Right kidney (tissue), 9 donors: ENCODE data around the gene KRIT1.
"Not testable (repeated sequence)": the region's sequence is repeated elsewhere in the genome, so short reads cannot be mapped to it uniquely, and the experiment has no call there.

ENCODE experiments used
- DNase-seq: peaks from one replicate; pipeline ENCODE4 v3.0.0-alpha.2; 2016
- long read RNA-seq, 8 donors: transcript quantifications; one replicate each; lab custom pipeline, GENCODE V29; 2026

Gene KRIT1
- long read RNA-seq, donor 1, partial matches to known transcripts = 28 of 32 reads
- long read RNA-seq, donor 1, other reads (novel, unspliced or antisense) = 0 of 32 reads
- long read RNA-seq, donor 2, partial matches to known transcripts = 0 of 1 reads
- long read RNA-seq, donor 2, other reads (novel, unspliced or antisense) = 0 of 1 reads
- long read RNA-seq, donor 3, partial matches to known transcripts = 11 of 12 reads
- long read RNA-seq, donor 3, other reads (novel, unspliced or antisense) = 0 of 12 reads
- long read RNA-seq, donor 4, partial matches to known transcripts = 34 of 37 reads
- long read RNA-seq, donor 4, other reads (novel, unspliced or antisense) = 0 of 37 reads
- long read RNA-seq, donor 5, partial matches to known transcripts = 37 of 39 reads
- long read RNA-seq, donor 5, other reads (novel, unspliced or antisense) = 0 of 39 reads
- long read RNA-seq, donor 6, partial matches to known transcripts = 8 of 10 reads
- long read RNA-seq, donor 6, other reads (novel, unspliced or antisense) = 0 of 10 reads
- long read RNA-seq, donor 7, transcript KRIT1-215 (3 exons, 665 nt) = major isoform, 5 of 18 reads
- long read RNA-seq, donor 7, partial matches to known transcripts = 11 of 18 reads
- long read RNA-seq, donor 7, other reads (novel, unspliced or antisense) = 0 of 18 reads
- long read RNA-seq, donor 8, partial matches to known transcripts = 40 of 43 reads
- long read RNA-seq, donor 8, other reads (novel, unspliced or antisense) = 0 of 43 reads

DNA sequence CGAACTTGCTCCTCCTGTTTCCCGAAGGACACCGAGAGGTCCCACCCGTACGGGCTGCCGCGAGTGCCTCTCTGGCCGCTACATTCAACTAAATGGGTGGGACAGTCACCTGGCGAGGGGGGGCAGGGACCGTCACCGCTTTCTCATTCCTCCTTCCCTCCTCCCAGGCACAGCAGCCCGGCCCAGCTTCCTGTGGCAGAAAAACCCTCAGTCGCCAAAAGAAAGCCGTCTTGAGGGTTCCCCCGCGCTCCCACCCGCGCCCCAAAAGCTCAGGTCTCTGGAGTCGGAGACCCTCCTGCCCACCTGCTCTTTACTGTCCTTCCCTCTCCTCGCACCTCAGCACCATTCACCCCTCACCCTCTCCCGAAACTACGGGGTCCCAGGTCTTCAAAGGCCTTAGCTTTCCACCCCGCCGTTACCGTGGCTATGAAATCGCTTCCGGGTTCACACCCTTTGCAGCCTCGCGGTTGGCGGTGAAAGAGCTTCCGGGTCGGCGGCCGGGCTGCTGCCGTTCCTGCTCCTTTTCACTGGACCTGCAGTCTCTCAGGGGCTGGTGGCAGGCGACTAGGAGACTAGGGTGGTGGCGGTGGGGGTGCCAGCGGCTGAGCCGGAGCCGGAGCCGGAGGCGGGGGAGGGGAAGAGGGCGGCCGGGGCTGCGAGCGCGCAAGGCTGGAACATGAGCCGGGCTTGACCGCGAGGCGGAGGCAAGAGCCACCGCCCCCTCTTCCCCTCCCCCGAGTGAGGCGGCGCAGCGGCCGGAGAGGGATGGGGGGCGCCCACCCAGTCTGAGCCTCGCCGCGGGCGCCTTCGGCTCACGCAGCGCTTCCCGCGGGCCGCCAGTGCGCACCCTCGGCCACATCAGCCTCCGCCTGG, at the start of gene KRIT1, which contains the start of gene ANKIB1:
TSS of gene KRIT1 (minus strand) at position 428 of the 873 bp plus-strand sequence. CDS start 3,779 bp downstream, outside the sequence.
TSS of gene ANKIB1 (plus strand) at position 488 of the 873 bp plus-strand sequence. CDS start 49,005 bp downstream, outside the sequence.
- peak; percentile 86 for DNase-seq

GRCh38 chr7:92295391-92295790, 49.7 kb upstream of the KRIT1 start:
- no peak for DNase-seq

DNA sequence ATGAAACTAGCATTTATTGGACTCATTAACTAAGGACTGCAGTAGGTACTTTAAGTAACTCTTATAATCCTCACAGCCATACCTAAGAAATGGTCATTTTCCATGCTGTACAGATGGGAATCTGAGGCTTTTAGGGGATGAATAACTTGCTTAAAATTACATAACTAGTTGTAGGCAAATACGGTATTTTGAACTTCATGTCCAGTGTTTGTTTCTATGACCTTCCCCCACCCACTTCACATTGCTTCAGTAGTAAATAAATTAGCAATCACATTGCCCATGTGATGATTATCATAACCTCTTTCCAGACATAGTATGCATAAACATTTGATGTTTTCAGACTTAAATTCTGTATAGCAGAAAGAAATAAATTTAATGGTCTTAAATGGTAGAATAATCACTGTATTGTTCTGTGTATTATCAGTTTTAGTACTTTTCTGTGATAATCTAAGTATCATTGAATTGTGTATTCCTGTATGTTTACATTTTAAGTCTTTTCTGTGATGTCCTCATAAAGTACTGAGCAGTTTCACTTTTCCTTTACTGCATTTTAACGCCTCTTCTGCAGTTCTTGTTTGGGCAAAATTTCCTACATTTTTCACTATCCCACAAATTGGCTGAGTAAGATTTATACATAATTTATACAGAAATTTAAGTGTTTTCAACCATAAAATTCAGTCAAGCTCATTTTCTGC, 48.3 kb upstream of the KRIT1 start:
- no peak for DNase-seq

DNA sequence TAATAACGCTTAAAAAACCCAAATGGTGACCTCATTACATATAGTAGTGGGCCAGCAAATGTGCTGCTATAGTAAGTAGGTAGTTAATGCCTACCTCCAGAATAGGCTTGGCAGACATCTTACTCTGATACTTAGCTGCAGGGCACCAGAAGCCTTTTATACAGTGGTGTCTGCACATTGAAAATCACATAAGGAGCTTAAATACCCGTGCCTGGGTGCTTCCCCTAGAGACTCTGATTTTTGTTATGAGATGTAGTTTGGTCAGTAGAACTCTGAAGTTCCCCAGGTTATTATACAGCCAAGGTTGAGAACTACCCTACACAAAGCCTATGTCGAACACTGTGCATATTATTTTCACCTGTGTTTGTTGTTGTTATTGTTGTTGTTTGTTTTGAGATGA, 47.3 kb upstream of the KRIT1 start:
- no peak for DNase-seq

DNA sequence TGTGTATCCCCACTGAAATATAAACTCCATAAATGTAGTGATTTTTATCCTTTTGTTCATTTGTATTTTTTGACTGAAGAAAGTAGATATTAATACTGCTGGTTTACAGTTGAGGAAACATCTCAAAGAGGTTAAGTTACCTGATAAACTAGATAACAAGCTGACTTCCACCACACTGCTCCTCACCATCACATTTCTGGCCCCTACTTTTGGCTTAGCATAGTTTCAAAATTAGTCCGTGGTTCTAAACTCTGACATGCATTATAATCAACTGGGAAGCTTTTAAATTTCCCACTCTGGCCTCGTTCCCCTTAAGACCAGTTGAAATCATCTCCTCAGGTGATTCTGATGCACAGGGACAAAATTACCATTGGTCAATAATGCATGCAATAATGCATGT, 43.6 kb upstream of the KRIT1 start:
- no peak for DNase-seq

DNA sequence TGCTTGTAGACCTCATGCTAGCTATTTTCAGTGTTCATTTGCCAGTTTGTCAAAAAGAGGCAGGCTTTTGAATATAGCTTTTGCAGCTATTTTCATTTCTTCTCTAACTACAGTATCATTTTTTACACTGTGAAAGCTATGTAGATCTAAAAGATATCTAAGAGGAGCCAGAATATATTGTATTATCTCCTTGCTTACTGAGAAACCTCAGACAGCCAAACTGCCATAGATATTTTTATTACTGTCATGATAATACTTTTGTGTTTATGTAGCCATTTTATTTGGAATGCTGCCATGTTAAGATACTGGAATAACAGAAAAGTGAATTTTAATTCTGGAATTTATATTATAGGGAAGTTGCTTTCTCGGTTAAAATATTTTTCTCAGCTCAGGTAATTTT, 37.2 kb upstream of the KRIT1 start:
- no peak for DNase-seq

GRCh38 chr7:92282221-92282814, 36.6 kb upstream of the KRIT1 start:
- DNase-seq = no peak

DNA sequence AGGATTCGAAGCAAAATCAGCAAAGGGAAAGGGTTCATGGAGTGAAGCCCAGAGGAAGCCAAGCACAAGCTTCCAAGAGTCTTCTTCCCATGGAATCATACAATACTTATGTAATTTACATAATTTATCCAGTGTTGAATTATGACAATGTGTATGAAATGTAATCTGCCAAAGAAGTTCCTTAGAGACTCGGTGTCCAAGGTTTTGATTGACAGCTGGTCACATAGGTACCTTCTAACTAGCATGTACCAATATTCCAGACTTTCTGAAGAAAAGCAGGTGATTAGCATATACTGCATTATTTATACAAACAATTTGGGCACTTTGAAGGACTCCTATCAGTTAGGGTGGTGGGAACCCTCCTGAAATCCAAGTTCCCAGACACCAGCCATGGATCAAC, 35.3 kb upstream of the KRIT1 start:
- no peak for DNase-seq

DNA sequence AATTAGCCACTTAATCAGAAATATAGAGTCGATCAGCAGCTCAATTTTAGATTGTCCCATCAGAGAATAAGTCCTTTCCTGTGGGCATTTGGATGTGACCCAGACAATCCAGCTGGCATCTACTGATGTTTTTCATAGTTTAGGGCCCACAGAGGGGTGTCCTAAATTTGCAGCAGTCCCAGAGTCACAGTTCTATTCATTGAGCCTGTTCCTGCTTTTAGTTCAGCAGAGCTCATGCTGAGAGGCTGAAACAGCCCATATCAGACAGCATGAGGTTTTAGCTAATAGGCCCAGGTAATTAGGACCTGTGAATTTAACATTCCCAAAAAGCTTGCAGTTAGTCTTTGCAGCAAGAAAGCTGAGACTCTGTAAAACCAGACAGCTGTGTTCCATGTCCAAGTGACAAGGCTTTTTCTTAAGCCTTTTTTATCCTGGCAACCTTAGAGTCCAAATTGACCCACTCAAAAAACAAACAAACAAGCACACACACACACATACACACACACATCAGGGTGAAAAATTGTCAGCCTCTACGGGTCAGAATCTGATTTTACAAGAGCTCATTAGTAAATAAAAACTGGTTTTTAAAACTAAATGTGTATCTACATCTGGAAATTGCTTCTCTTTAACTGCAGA, 33.8 kb upstream of the KRIT1 start:
- DNase-seq = no peak

DNA sequence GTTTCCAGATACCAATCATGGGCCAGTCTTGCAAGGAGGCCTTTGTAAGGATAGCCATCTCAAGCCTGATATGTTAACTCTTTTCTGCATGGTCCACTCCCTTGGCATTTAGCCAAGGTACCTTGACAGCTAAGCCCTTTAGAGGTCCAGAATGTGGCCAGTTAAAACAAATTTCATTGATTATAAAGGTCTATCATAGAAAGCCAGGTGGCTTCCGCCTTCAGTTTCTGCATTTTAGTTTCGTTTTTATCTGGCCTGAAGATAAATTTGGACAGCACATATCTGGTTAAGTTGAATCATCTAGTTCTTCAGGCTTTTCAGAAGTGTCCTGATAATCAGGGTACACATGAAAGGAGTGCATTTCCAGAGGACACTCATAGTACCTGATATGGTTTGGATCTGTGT, 30.7 kb upstream of the KRIT1 start:
- no peak for DNase-seq

DNA sequence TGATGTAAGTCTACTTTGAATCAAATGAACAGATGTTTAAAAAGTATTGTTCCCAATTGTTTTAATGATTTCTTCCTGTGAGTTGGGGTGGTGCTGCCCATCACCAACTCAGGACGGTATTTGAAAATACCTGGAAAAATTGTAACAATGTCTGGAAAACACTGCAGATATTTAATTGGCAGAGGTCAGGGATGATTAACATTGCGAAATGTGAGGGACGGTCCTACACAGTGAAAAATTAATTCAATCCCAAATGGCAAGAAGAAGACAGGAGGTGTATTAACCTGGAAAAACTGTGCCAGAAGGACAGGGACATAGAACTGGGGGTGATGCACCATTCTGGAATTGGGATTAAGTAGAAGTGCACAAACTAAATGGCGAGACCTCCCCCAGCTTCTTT, 29.6 kb upstream of the KRIT1 start:
- no peak for DNase-seq

DNA sequence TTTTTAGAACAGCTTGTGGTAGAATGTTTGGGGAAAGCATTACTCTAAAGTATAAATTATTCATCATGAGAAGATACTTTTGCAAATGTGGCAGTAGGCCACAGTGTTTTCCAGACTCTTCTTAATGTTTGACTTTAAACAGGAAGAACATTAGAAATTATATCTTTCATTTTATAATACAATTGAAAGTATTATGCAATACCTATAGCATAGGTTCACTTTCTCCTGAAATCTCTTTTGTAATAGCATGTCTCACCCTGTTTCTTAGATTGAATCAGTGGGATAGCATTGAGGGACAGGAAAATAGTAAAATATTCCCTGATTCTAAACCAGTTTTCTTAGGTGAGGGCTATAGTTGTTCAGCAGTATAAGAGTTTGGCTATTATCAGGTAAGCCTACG, 23.2 kb upstream of the KRIT1 start:
- DNase-seq = no peak

- DNase-seq = no peak
Measured at GRCh38 chr7:92266415-92267241, 20.9 kb upstream of the KRIT1 start.

DNA sequence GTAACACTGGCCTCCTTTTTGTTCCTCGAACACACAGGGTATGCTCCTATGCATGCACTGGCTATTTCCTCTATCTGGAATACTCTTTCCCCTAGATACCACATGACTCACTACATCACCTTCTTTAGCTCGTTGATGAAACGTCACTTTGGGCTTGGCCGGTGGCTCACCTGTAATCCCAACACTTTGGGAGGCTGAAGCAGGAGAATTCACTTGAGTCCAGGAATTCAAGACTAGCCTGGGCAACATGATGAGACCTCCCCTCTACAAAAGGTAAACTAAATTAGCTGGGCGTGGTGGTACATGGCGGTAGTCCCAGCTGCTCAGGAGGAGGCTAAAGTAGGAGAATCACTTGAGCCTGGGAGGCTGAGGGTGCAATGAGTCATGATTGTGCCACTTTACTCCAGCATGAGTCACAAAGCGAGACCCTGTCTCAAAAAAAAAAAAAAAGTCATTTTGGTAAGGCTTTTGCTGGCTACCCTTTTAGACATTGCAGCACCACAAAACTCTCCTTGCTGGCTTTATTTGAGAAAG, 14.6 kb upstream of the KRIT1 start:
- DNase-seq = no peak

DNA sequence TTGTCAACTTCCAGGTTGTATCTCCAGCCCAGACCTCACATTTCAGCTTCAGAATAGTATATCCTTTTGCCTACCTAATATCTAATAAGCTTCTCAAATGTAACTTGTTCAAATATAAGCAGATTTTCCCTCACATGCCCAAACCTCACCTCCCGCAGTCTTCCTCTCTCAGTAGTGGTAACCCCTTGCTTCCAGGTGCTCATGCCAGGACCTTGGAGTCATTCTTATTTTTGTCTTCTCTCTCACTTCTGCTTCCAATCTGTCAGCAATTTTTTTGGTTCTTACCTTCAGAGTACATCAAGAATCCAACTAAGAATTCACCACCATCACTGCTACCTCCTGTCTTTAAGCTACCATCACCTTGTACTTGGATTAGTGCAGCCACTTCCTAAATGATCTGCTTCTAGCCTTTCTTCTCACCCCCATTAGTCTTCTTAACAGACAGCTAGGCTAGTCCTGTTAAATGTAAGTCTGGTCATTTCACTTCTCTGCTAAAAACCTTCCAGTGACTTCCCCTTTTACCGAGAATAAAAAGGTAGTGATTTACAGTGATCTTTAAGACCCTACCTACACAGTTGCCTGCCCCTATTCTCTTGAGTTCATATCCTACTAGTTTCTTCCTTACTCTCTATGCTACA, 14.0 kb upstream of the KRIT1 start:
- no peak for DNase-seq

- no peak for DNase-seq
Measured at GRCh38 chr7:92259062-92259461, 13.3 kb upstream of the KRIT1 start.

- DNase-seq = no peak
Measured at GRCh38 chr7:92255308-92255707, 9.6 kb upstream of the KRIT1 start.

- DNase-seq = not testable (repeated sequence)
Measured at GRCh38 chr7:92254800-92255199, 9.1 kb upstream of the KRIT1 start.

GRCh38 chr7:92253251-92253650, 7.5 kb upstream of the KRIT1 start:
- no peak for DNase-seq
